ENCODE data around the gene HTT. TPM values are rescaled to one million over a fixed set of nuclear protein-coding genes. Genes with fewer than 3 reads are reported as not detected.

HTT gene
- total and polyA plus RNA-seq, 9 of the 15 experiments (the other 6 are each of a cell fraction or from before 2014, with no cell fraction given), result 0.66 to 31.6 (median 14.7) TPM

DNA sequence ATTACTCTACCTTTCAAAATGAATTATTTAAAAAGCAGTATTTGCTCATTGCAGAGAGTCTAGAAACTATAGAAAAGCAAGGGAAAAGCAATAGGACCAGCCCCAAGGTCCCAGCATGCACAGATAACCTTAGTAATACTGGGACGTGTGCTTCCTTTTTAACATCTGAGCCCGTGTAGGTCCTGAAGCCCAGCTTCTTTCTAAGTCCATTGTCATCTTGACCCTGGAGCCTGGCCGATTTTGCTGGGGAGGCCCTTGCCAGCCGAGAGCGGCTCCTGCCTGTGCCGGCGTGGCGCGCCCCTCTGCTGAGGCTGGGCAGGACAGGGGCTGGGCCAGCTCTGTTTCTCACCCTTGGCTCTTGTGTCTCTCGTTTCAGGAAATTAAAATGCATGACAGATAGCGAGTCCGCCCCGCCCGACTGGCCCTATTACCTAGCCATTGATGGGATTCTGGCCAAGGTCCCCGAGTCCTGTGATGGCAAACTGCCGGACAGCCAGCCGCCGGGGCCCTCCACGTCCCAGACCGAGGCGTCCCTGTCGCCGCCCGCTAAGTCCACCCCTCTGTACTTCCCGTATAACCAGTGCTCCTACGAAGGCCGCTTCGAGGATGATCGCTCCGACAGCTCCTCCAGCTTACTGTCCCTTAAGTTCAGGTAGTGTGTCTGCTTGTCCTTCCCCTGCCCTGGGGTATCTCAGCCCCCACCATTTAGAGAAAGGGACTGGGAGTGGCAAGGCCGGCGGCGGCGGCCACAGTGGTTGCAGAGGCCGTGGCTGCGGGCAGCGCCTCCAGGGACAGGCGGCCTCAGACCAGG lies 178.6 kb downstream of the HTT start:
- H4K20me1 ChIP-seq (replicated peaks; ENCODE audit: control insufficient read depth, insufficient read depth, low read length), result peaks cover 8% of the 10 kb centered on the region; the same call in 1 of the 2 replicates
- H3K79me2 ChIP-seq (ENCODE audit: control insufficient read depth, insufficient read depth, low read length), result no peaks in the 10 kb centered on the region
- no peak overlapping the region for H3K4me2 ChIP-seq (ENCODE audit: insufficient read depth, low read length)
- H3K4me1 ChIP-seq (replicated peaks in 1 of 2; ENCODE audit: control insufficient read depth in 2 of 2, insufficient read depth in 2 of 2, low read length in 2 of 2), result peaks cover 0 to 56% of the 10 kb centered on the region in 2 experiments; a peak in 2 of 5 replicates
- H2AFZ ChIP-seq (ENCODE audit: low read depth, low read length), result no peak overlapping the region
- DNase-seq (ENCODE audit: extremely low read depth in 1 of 4, low spot score in 3 of 4) (no peak), FAIRE-seq (no peak), ATAC-seq (no peak)
- no peaks in the 10 kb centered on the region for H3K9me1 ChIP-seq (ENCODE audit: control insufficient read depth, insufficient read depth, low read length)
- H3K9ac ChIP-seq (ENCODE audit: insufficient read depth in 1 of 2, low read depth in 2 of 2, low read length in 2 of 2), result no peak overlapping the region
- 26% methylated on average over 34 of the region's 38 CpGs for WGBS (ENCODE audit: insufficient coverage, low coverage, missing lambda C conversion rate)
- intact Hi-C loops (cut with micrococcal nuclease), result no loop called here
- H3K36me3 ChIP-seq (ENCODE audit: control insufficient read depth, insufficient read depth, low read length), result no peaks in the 10 kb centered on the region
- peaks cover 19 to 52% of the 10 kb centered on the region in 2 experiments for H3K27me3 ChIP-seq (ENCODE audit: control insufficient read depth in 2 of 2, insufficient read depth in 2 of 2, low read length in 2 of 2)
- in situ Hi-C loops (cut with MboI), result no loop called here
- no TSS peak for BruUV-seq (replicated peaks)
- H3K27ac ChIP-seq (ENCODE audit: extremely low read depth, low read depth, low read length), result no peak overlapping the region
- H3K4me3 ChIP-seq, result no peak overlapping the region
- ChIA-PET POLR2A (interaction anchor here (1.4 kb wide), 1 partner anchor 11 kb away, joined by 3 read pairs; no protein-coding TSS in a partner anchor), CTCF (ENCODE audit: low intra/inter-chr PET ratio) (no interaction called here)
- no peak for TF ChIP-seq ETV1 (tag; conservative IDR thresholded peaks at IDR 0.05; ENCODE audit: low read depth)
- TF ChIP-seq KLF13 (tag; IDR thresholded peaks at IDR 0.05; ENCODE audit: borderline replicate concordance, low read depth), result no peak
- H3K9me3 ChIP-seq (replicated peaks; ENCODE audit: control insufficient read depth, insufficient read depth, low read depth, low read length), result no peaks in the 10 kb centered on the region

GRCh38 chr4:3253808-3254207 lies 179.3 kb downstream of the HTT start:
- no TSS peak for BruUV-seq (replicated peaks)
- H3K9me1 ChIP-seq (ENCODE audit: control insufficient read depth, insufficient read depth, low read length), result no peaks in the 10 kb centered on the region
- H3K4me2 ChIP-seq (ENCODE audit: insufficient read depth, low read length), result no peak overlapping the region
- H3K4me3 ChIP-seq, result no peak overlapping the region
- peaks cover 24 to 57% of the 10 kb centered on the region in 2 experiments for H3K27me3 ChIP-seq (ENCODE audit: control insufficient read depth in 2 of 2, insufficient read depth in 2 of 2, low read length in 2 of 2)
- H3K36me3 ChIP-seq (ENCODE audit: control insufficient read depth, insufficient read depth, low read length), result no peaks in the 10 kb centered on the region
- 7% methylated on average over 12 of the region's 13 CpGs for WGBS (ENCODE audit: insufficient coverage, low coverage, missing lambda C conversion rate)
- H3K4me1 ChIP-seq (replicated peaks in 1 of 2; ENCODE audit: control insufficient read depth in 2 of 2, insufficient read depth in 2 of 2, low read length in 2 of 2), result peaks cover 0 to 48% of the 10 kb centered on the region in 2 experiments; a peak in 2 of 5 replicates
- no peaks in the 10 kb centered on the region for H3K79me2 ChIP-seq (ENCODE audit: control insufficient read depth, insufficient read depth, low read length)
- CTCF ChIA-PET (ENCODE audit: low intra/inter-chr PET ratio), result no interaction called here
- in situ Hi-C loops (cut with MboI) (no loop called here), intact Hi-C loops (cut with micrococcal nuclease) (no loop called here)
- peaks cover 8% of the 10 kb centered on the region; the same call in 1 of the 2 replicates for H4K20me1 ChIP-seq (replicated peaks; ENCODE audit: control insufficient read depth, insufficient read depth, low read length)
- H3K9ac ChIP-seq (ENCODE audit: insufficient read depth in 1 of 2, low read depth in 2 of 2, low read length in 2 of 2), result no peak overlapping the region
- no peak overlapping the region for H3K27ac ChIP-seq (ENCODE audit: extremely low read depth, low read depth, low read length)
- no peak overlapping the region for H2AFZ ChIP-seq (ENCODE audit: low read depth, low read length)
- no peak for ATAC-seq
- no peak for FAIRE-seq
- TF ChIP-seq ZKSCAN8 (CRISPR knock-in tag; IDR thresholded peaks at IDR 0.05) (no peak), SNAPC5 (CRISPR knock-in tag; IDR thresholded peaks at IDR 0.05) (no peak)
- TF ChIP-seq, protein P1, sequence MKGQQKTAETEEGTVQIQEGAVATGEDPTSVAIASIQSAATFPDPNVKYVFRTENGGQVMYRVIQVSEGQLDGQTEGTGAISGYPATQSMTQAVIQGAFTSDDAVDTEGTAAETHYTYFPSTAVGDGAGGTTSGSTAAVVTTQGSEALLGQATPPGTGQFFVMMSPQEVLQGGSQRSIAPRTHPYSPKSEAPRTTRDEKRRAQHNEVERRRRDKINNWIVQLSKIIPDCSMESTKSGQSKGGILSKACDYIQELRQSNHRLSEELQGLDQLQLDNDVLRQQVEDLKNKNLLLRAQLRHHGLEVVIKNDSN (CRISPR knock-in tag; IDR thresholded peaks at IDR 0.05), result peak; percentile 60
- no peak for DNase-seq (ENCODE audit: extremely low read depth in 1 of 4, low spot score in 3 of 4)
- H3K9me3 ChIP-seq (replicated peaks; ENCODE audit: control insufficient read depth, insufficient read depth, low read depth, low read length), result no peaks in the 10 kb centered on the region
- POLR2A ChIA-PET, result no interaction called here
